Esophagus squamous epithelium (tissue), 5 donors: Measurements from ENCODE around the gene ESM1. TPM values are rescaled to one million over a fixed set of nuclear protein-coding genes. Genes with fewer than 3 reads are reported as not detected.

Source experiments
- DNase-seq: peaks from one replicate; lab custom pipeline; 2025; lab: John Stamatoyannopoulos, UW
- H3K27ac ChIP-seq, 4 donors: fragments of 200-600 bp; sonication (generic); one replicate each; pipeline ENCODE4 v1.5.1; 2016 to 2019; ENCODE audit warnings: mild to moderate bottlenecking in 1 of 4
- H3K27me3 ChIP-seq, 4 donors: fragments of 200-600 bp; sonication (generic); 1 replicate in 3 of 4; 2 replicates in 1 of 4; pipeline versions ENCODE4 v1.5.1 to v1.6.0; 2017 to 2021; ENCODE audit warnings: antibody characterized with exemption in 1 of 4
- H3K36me3 ChIP-seq, 3 donors: fragments of 200-600 bp; sonication (generic); one replicate each; pipeline ENCODE4 v1.5.1; 2016 to 2019
- H3K4me1 ChIP-seq, 3 donors: fragments of 200-600 bp; sonication (generic); one replicate each; pipeline ENCODE4 v1.5.1; 2017 to 2019
- H3K4me3 ChIP-seq, 4 donors: fragments of 200-600 bp; sonication (generic); 1 replicate in 3 of 4; 2 replicates in 1 of 4; pipeline ENCODE4 v1.5.1; 2016 to 2019; ENCODE audit warnings: mild to moderate bottlenecking in 2 of 4, moderate library complexity in 1 of 4
- H3K9me3 ChIP-seq, 3 donors: fragments of 200-600 bp; sonication (generic); one replicate each; pipeline ENCODE4 v1.5.1; 2016 to 2019
- POLR2A ChIP-seq, 4 donors: fragments of 450-650 bp; IDR thresholded peaks; one replicate each; pipeline ENCODE4 v1.6.1; 2017; ENCODE audit warnings: antibody characterized with exemption in 4 of 4, mild to moderate bottlenecking in 4 of 4, moderate library complexity in 3 of 4
- WGBS, 2 donors: methylation state at CpG; one replicate each; pipeline ENCODE4 v1.1.5; 2018; 5-methylcytosine and 5-hydroxymethylcytosine counted together
- intact Hi-C: fragments of 100-400 bp; cut with DNase I; formaldehyde crosslinking; loops from one replicate; pipeline ENCODE4 v1.15.0; 2022
- total RNA-seq, 4 donors: library from RNA; depleted of rRNA; stranded (reverse); fragments of >200 nt; gene quantifications; one replicate each; pipeline ENCODE4 v1.1.0, GENCODE V29; 2016
- TF ChIP-seq, protein P1 (sequence below), 6 experiments: fragments of 450-650 bp in 4 of 6; fragments of 200-600 bp in 2 of 6; sonication (generic) in 2 of 6; IDR thresholded peaks; one replicate each; pipeline ENCODE4 v1.5.1; 2016 to 2019; ENCODE audit warnings: antibody characterized with exemption in 6 of 6, mild to moderate bottlenecking in 4 of 6, moderate library complexity in 4 of 6
- donor health status: DM: yes; HTN: yes; CAD: no.

ESM1 gene
- total RNA-seq, 4 donors from 2014 or later = 0.95 TPM; not detected in 3

DNA sequence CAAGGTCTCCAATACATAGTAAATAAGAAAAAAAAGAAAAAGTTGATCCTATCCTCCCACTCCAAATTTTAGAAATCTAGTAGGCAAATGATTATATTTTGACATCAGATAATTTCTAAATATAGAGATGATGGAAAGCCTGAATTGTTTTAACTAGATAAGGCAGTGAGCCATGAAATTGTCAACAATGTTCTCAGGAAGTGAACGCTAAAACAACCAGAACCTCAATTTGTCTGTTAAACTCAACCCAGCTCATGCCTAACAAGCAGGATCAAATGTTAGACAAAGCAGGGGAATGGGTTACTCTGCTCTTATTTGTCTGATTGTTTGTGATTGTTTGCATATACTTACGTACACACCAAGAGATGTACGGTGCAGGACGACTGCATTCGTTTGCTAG, 49.2 kb downstream of the ESM1 start:
- H3K4me3 ChIP-seq = no peak overlapping the region
- intact Hi-C loops = no loop called here
- TF ChIP-seq, protein P1, sequence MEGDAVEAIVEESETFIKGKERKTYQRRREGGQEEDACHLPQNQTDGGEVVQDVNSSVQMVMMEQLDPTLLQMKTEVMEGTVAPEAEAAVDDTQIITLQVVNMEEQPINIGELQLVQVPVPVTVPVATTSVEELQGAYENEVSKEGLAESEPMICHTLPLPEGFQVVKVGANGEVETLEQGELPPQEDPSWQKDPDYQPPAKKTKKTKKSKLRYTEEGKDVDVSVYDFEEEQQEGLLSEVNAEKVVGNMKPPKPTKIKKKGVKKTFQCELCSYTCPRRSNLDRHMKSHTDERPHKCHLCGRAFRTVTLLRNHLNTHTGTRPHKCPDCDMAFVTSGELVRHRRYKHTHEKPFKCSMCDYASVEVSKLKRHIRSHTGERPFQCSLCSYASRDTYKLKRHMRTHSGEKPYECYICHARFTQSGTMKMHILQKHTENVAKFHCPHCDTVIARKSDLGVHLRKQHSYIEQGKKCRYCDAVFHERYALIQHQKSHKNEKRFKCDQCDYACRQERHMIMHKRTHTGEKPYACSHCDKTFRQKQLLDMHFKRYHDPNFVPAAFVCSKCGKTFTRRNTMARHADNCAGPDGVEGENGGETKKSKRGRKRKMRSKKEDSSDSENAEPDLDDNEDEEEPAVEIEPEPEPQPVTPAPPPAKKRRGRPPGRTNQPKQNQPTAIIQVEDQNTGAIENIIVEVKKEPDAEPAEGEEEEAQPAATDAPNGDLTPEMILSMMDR (IDR thresholded peaks at IDR 0.05) = no peak

DNA sequence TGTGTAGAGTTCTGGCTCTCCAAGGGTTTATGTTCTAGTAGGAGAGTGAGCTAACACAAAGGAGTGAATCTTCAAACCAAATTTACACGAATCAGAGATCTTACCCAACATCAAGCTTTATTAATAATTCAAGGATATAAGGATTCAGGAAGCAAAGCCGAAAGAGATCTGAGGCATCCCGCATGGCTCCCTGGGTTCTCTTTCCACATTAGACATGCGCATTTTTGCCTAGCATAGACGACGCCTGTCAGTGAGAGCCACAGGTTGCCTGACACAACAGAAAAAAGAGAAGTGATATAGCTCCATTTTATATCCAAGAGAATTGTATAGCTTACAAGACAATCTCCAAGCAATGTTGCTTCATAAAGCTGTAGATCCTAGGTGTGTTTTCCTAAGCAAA, 52.6 kb downstream of the ESM1 start:
- H3K9me3 ChIP-seq = no peaks in the 10 kb centered on the region
- H3K27ac ChIP-seq = no peak overlapping the region
- no peak for TF ChIP-seq POLR2A (IDR thresholded peaks at IDR 0.05)
- TF ChIP-seq, protein P1 (IDR thresholded peaks at IDR 0.05) = no peak
- intact Hi-C loops = no loop called here
- no peaks in the 10 kb centered on the region for H3K36me3 ChIP-seq
- H3K27me3 ChIP-seq = peaks cover 0 to 52% (median 0%) of the 10 kb centered on the region in 4 donors
- no peak for DNase-seq
- H3K4me1 ChIP-seq = no peaks in the 10 kb centered on the region
- H3K4me3 ChIP-seq = no peak overlapping the region
- 59 to 67% methylated on average over 6 of the region's 6 CpGs for WGBS, 2 donors

More for the DNA sequence above, 49.2 kb downstream of the ESM1 start:
- Histone ChIP-seq H3K9me3 (no peaks in the 10 kb centered on the region), H3K4me1 (no peaks in the 10 kb centered on the region), H3K36me3 (no peaks in the 10 kb centered on the region), H3K27ac (no peak overlapping the region), H3K27me3 (peaks cover 0 to 34% (median 0%) of the 10 kb centered on the region in 4 donors)
- DNase-seq = no peak
- 35 to 54% methylated on average over 5 of the region's 5 CpGs for WGBS, 2 donors

DNA sequence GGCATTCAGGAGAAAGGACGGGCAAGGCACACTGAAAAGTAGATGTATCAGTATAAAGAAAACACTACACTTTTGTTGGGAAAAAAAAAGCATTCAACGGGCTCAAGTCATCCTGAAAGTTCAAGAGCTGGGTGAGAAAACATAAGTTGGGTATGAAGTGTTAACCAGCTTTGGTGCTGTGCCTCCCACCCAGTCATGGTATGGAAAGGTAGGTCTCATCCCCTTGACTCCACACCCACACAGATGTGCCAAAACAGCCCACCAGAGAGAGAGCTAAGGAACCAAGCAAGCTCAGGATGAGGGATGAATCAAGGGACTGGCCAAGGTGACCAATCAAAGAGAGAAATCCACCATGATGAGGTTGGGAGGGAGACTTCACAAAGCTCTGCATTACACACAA, 54.7 kb downstream of the ESM1 start:
- 66 to 74% methylated on average over 2 of the region's 2 CpGs for WGBS, 2 donors
- no peak for TF ChIP-seq POLR2A (IDR thresholded peaks at IDR 0.05)
- TF ChIP-seq, protein P1 (IDR thresholded peaks at IDR 0.05) = no peak

More for the DNA sequence above, 54.7 kb downstream of the ESM1 start:
- Histone ChIP-seq H3K27me3 (peaks cover 0 to 52% (median 0%) of the 10 kb centered on the region in 4 donors), H3K27ac (no peak overlapping the region), H3K4me1 (no peaks in the 10 kb centered on the region), H3K9me3 (no peaks in the 10 kb centered on the region), H3K4me3 (no peak overlapping the region), H3K36me3 (no peaks in the 10 kb centered on the region)
- no peak for DNase-seq
- intact Hi-C loops = no loop called here

Other genes starting within 250 kb of the ESM1 start
- gene GZMK, start 38.7 kb upstream of the ESM1 start, total RNA-seq = 1 to 10 TPM in 1 of 4 donors, under 1 TPM in 3; 0.19 to 1.9 (median 0.56) TPM
- 1 to 10 TPM; 2.0 to 6.7 (median 3.0) TPM for gene GZMA, start 117.1 kb upstream of the ESM1 start, total RNA-seq
- gene GPX8, start 174.6 kb upstream of the ESM1 start, total RNA-seq = 1 to 10 TPM in 3 of 4 donors, under 1 TPM in 1; 0.45 to 8.7 (median 7.3) TPM
- not detected for gene CDC20B, start 187.6 kb upstream of the ESM1 start, total RNA-seq
- not detected for gene MCIDAS, start 241.7 kb upstream of the ESM1 start, total RNA-seq
- 1 to 10 TPM in 3 of 4 donors, under 1 TPM in 1; 0.95 to 1.6 (median 1.1) TPM for gene CCNO, start 248.0 kb upstream of the ESM1 start, total RNA-seq